ENCODE measurements around the gene SMTNL2. TPM values are rescaled to one million over a fixed set of nuclear protein-coding genes. Genes with fewer than 3 reads are reported as not detected.
"Not testable (repeated sequence)": the region's sequence is repeated elsewhere in the genome, so short reads cannot be mapped to it uniquely, and the experiment has no call there.

SMTNL2 gene
- total RNA-seq, 3 donors from 2014 or later: 0.16 to 1.8 (median 0.98) TPM

GRCh38 chr17:4600563-4600962, 16.2 kb downstream of the SMTNL2 start:
- H3K27ac ChIP-seq: peak overlapping the region; percentile 58 to 87
- H3K27me3 ChIP-seq: no peaks in the 10 kb centered on the region
- no peak for DNase-seq (ENCODE audit: low spot score in 2 of 2)
- intact Hi-C loops (cut with DNase I; ENCODE audit: low total_unique reads): no loop called here
- H3K9me3 ChIP-seq: no peaks in the 10 kb centered on the region
- no peaks in the 10 kb centered on the region for H3K36me3 ChIP-seq
- no peak overlapping the region for H3K4me3 ChIP-seq
- H3K4me1 ChIP-seq: peaks cover 0 to 8% of the 10 kb centered on the region in 2 donors
- TF ChIP-seq CTCF (IDR thresholded peaks at IDR 0.05) (no peak), POLR2AphosphoS5 (IDR thresholded peaks at IDR 0.05) (no peak), POLR2A (IDR thresholded peaks at IDR 0.05) (no peak)

- TF ChIP-seq CTCF (IDR thresholded peaks at IDR 0.05): no peak
- no peak for TF ChIP-seq POLR2A (IDR thresholded peaks at IDR 0.05)
- no peak for TF ChIP-seq POLR2AphosphoS5 (IDR thresholded peaks at IDR 0.05)
- DNase-seq (ENCODE audit: low spot score in 2 of 2): no peak
- Histone ChIP-seq H3K4me1 (peaks cover 0 to 8% of the 10 kb centered on the region in 2 donors), H3K4me3 (no peak overlapping the region), H3K36me3 (no peaks in the 10 kb centered on the region), H3K27ac (no peak overlapping the region), H3K27me3 (no peaks in the 10 kb centered on the region), H3K9me3 (no peaks in the 10 kb centered on the region)
- intact Hi-C loops (cut with DNase I; ENCODE audit: low total_unique reads): no loop called here
These were observed 17.0 kb downstream of the SMTNL2 start for GRCh38 chr17:4601326-4601725.

GRCh38 chr17:4602041-4602440, 17.7 kb downstream of the SMTNL2 start:
- Histone ChIP-seq H3K36me3 (no peaks in the 10 kb centered on the region), H3K27me3 (no peaks in the 10 kb centered on the region), H3K4me3 (no peak overlapping the region), H3K9me3 (no peaks in the 10 kb centered on the region), H3K27ac (no peak overlapping the region), H3K4me1 (peaks cover 0 to 8% of the 10 kb centered on the region in 2 donors)
- TF ChIP-seq CTCF (IDR thresholded peaks at IDR 0.05) (no peak), POLR2AphosphoS5 (IDR thresholded peaks at IDR 0.05) (no peak), POLR2A (IDR thresholded peaks at IDR 0.05) (no peak)
- no peak for DNase-seq (ENCODE audit: low spot score in 2 of 2)
- intact Hi-C loops (cut with DNase I; ENCODE audit: low total_unique reads): no loop called here

GRCh38 chr17:4604111-4604644, 19.8 kb downstream of the SMTNL2 start:
- H3K27ac ChIP-seq: peak overlapping the region in 1 of 2 donors; percentile 72

GRCh38 chr17:4604736-4605135, 20.4 kb downstream of the SMTNL2 start:
- H3K4me1 ChIP-seq; H3K36me3 ChIP-seq; DNase-seq (ENCODE audit: low spot score in 2 of 2); intact Hi-C loops (cut with DNase I; ENCODE audit: low total_unique reads); H3K9me3 ChIP-seq; H3K4me3 ChIP-seq; H3K27me3 ChIP-seq: not testable (repeated sequence)
- H3K27ac ChIP-seq: peak overlapping the region in 1 of 2 donors; percentile 72

More at GRCh38 chr17:4604111-4604644, 19.8 kb downstream of the SMTNL2 start:
- intact Hi-C loops (cut with DNase I; ENCODE audit: low total_unique reads): no loop called here
- TF ChIP-seq CTCF (IDR thresholded peaks at IDR 0.05): no peak
- TF ChIP-seq POLR2AphosphoS5 (IDR thresholded peaks at IDR 0.05): no peak
- no peak for TF ChIP-seq POLR2A (IDR thresholded peaks at IDR 0.05)
- no peaks in the 10 kb centered on the region for H3K9me3 ChIP-seq
- no peak overlapping the region for H3K4me3 ChIP-seq
- H3K27me3 ChIP-seq: no peaks in the 10 kb centered on the region
- DNase-seq (ENCODE audit: low spot score in 2 of 2): peak in 1 of 2 donors; percentile 30
- H3K4me1 ChIP-seq: peaks cover 0 to 8% of the 10 kb centered on the region in 2 donors
- H3K36me3 ChIP-seq: no peaks in the 10 kb centered on the region
